Measurements from ENCODE around the gene GREB1L. TPM values are rescaled to one million over a fixed set of nuclear protein-coding genes. Genes with fewer than 3 reads are reported as not detected.

The GREB1L gene
- total and polyA plus RNA-seq, 2 donors (not counting 1 experiment from before 2014, with no cell fraction given): not detected

DNA sequence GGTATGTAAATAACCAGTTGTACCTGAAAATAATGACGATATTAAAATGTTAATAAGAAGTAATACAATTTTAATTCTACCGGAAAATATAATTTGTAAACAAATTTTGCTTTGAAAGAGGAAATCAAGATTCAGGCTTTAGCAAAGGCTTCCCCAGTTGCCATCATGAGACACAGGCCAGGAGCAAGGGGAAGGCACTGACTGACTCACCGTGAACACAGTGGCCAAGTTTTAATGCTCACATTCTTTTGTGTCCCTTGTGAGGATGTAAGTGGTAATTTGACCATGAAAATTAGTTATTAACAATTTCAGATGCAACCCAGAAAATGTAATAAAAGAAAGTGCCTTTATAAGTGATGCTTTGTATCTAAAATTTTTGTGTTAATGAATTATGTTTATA, 164.1 kb downstream of the GREB1L start:
- Histone ChIP-seq H3K27ac (ENCODE audit: low read length in 2 of 2) (no peak overlapping the region), H3K9ac (ENCODE audit: low read length) (no peak overlapping the region), H3K79me2 (ENCODE audit: control insufficient read depth, insufficient read depth, low read length) (no peaks in the 10 kb centered on the region), H3K4me3 (ENCODE audit: control extremely low read depth in 1 of 5, extremely low read depth in 1 of 5, insufficient read depth in 1 of 5, low read depth in 2 of 5, low read length in 4 of 5) (no peak overlapping the region), H3K27me3 (replicated peaks in 1 of 4; ENCODE audit: control extremely low read depth in 1 of 4, control insufficient read depth in 3 of 4, insufficient read depth in 4 of 4, low read length in 3 of 4) (no peaks in the 10 kb centered on the region), H3K9me3 (ENCODE audit: control extremely low read depth in 1 of 3, control insufficient read depth in 2 of 3, insufficient read depth in 1 of 3, low read length in 2 of 3) (no peaks in the 10 kb centered on the region), H3K36me3 (replicated peaks in 1 of 2; ENCODE audit: control extremely low read depth in 1 of 2, control insufficient read depth in 1 of 2, extremely low read depth in 1 of 2, insufficient read depth in 2 of 2, low read length in 1 of 2) (no peaks in the 10 kb centered on the region), H3K4me1 (ENCODE audit: control insufficient read depth in 2 of 2, insufficient read depth in 2 of 2, low read length in 2 of 2) (no peaks in the 10 kb centered on the region), H4K20me1 (ENCODE audit: control insufficient read depth, insufficient read depth, low read length, poor library complexity, severe bottlenecking) (no peaks in the 10 kb centered on the region), H2AFZ (ENCODE audit: insufficient read depth, low read depth, low read length, poor library complexity, severe bottlenecking) (no peak overlapping the region), H3K4me2 (replicated peaks; ENCODE audit: low read depth, low read length, poor library complexity, severe bottlenecking) (no peak overlapping the region)
- no peak overlapping the region for H3K27ac Mint-ChIP-seq
- no CpG with 5 or more reads among the region's 3 CpGs for WGBS (ENCODE audit: insufficient coverage)
- H3K4me3 Mint-ChIP-seq: no peak overlapping the region
- intact Hi-C loops (cut with micrococcal nuclease): no loop called here
- CTCF ChIA-PET: no interaction called here
- no peak for DNase-seq
- TF ChIP-seq, protein P1, sequence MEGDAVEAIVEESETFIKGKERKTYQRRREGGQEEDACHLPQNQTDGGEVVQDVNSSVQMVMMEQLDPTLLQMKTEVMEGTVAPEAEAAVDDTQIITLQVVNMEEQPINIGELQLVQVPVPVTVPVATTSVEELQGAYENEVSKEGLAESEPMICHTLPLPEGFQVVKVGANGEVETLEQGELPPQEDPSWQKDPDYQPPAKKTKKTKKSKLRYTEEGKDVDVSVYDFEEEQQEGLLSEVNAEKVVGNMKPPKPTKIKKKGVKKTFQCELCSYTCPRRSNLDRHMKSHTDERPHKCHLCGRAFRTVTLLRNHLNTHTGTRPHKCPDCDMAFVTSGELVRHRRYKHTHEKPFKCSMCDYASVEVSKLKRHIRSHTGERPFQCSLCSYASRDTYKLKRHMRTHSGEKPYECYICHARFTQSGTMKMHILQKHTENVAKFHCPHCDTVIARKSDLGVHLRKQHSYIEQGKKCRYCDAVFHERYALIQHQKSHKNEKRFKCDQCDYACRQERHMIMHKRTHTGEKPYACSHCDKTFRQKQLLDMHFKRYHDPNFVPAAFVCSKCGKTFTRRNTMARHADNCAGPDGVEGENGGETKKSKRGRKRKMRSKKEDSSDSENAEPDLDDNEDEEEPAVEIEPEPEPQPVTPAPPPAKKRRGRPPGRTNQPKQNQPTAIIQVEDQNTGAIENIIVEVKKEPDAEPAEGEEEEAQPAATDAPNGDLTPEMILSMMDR (IDR thresholded peaks at IDR 0.05): no peak
- TF ChIP-seq EZH2 (IDR thresholded peaks at IDR 0.05; ENCODE audit: borderline replicate concordance, insufficient read depth, low read depth, low read length, poor library complexity, severe bottlenecking): no peak
- peaks cover 9% of the 10 kb centered on the region for H3K27me3 Mint-ChIP-seq
- H3K4me1 Mint-ChIP-seq: no peaks in the 10 kb centered on the region
- ATAC-seq (ENCODE audit: low read depth): no peak
- no peaks in the 10 kb centered on the region for H3K9me3 Mint-ChIP-seq (ENCODE audit: insufficient read depth)
- POLR2A ChIA-PET: no interaction called here

- peaks cover 0 to 3% (median 0%) of the 10 kb centered on the region in 4 experiments for H3K27me3 ChIP-seq (replicated peaks in 1 of 4; ENCODE audit: control extremely low read depth in 1 of 4, control insufficient read depth in 3 of 4, insufficient read depth in 4 of 4, low read length in 3 of 4)
- H4K20me1 ChIP-seq (ENCODE audit: control insufficient read depth, insufficient read depth, low read length, poor library complexity, severe bottlenecking): no peaks in the 10 kb centered on the region
- H3K4me2 ChIP-seq (replicated peaks; ENCODE audit: low read depth, low read length, poor library complexity, severe bottlenecking): no peak overlapping the region
- ChIA-PET POLR2A (no interaction called here), CTCF (no interaction called here)
- Mint-ChIP-seq H3K4me3 (no peak overlapping the region), H3K27ac (no peak overlapping the region), H3K27me3 (peaks cover 14% of the 10 kb centered on the region), H3K9me3 (ENCODE audit: insufficient read depth) (no peaks in the 10 kb centered on the region), H3K4me1 (no peaks in the 10 kb centered on the region)
- WGBS (ENCODE audit: insufficient coverage): no CpG with 5 or more reads among the region's 3 CpGs
- H3K36me3 ChIP-seq (replicated peaks in 1 of 2; ENCODE audit: control extremely low read depth in 1 of 2, control insufficient read depth in 1 of 2, extremely low read depth in 1 of 2, insufficient read depth in 2 of 2, low read length in 1 of 2): no peaks in the 10 kb centered on the region
- TF ChIP-seq EZH2 (IDR thresholded peaks at IDR 0.05; ENCODE audit: borderline replicate concordance, insufficient read depth, low read depth, low read length, poor library complexity, severe bottlenecking): no peak
- TF ChIP-seq, protein P1 (IDR thresholded peaks at IDR 0.05): no peak
- no peak overlapping the region for H3K4me3 ChIP-seq (ENCODE audit: control extremely low read depth in 1 of 5, extremely low read depth in 1 of 5, insufficient read depth in 1 of 5, low read depth in 2 of 5, low read length in 4 of 5)
- no peaks in the 10 kb centered on the region for H3K4me1 ChIP-seq (ENCODE audit: control insufficient read depth in 2 of 2, insufficient read depth in 2 of 2, low read length in 2 of 2)
- no peak overlapping the region for H3K9ac ChIP-seq (ENCODE audit: low read length)
- no peak for ATAC-seq (ENCODE audit: low read depth)
- no peaks in the 10 kb centered on the region for H3K79me2 ChIP-seq (ENCODE audit: control insufficient read depth, insufficient read depth, low read length)
- H2AFZ ChIP-seq (ENCODE audit: insufficient read depth, low read depth, low read length, poor library complexity, severe bottlenecking): no peak overlapping the region
- intact Hi-C loops (cut with micrococcal nuclease): no loop called here
- DNase-seq: no peak
- no peak overlapping the region for H3K27ac ChIP-seq (ENCODE audit: low read length in 2 of 2)
- no peaks in the 10 kb centered on the region for H3K9me3 ChIP-seq (ENCODE audit: control extremely low read depth in 1 of 3, control insufficient read depth in 2 of 3, insufficient read depth in 1 of 3, low read length in 2 of 3)
These were observed 166.6 kb downstream of the GREB1L start for GRCh38 chr18:21408681-21409080.

Data from B cell (primary cell).